H1 (cell line): Measurements from ENCODE around the gene ANKS1B. TPM values are rescaled to one million over a fixed set of nuclear protein-coding genes. Genes with fewer than 3 reads are reported as not detected.

Experiments
- CTCF ChIA-PET: fragments of 300-600 bp; sonication (Branson Sonifier 250); formaldehyde crosslinking; loops from one replicate; lab custom pipeline; 2021; ENCODE audit not compliant: partially characterized antibody; lab: Charles Lee
- POLR2A ChIA-PET: fragments of 300-600 bp; sonication (Branson Sonifier 250); formaldehyde crosslinking; loops from one replicate; lab custom pipeline; 2021; ENCODE audit warnings: inconsistent platforms; ENCODE audit not compliant: partially characterized antibody; lab: Charles Lee
- DNase-seq, 2 experiments: peaks; one replicate each; pipeline versions ENCODE4 v3.0.0 to v3.0.0-alpha.2; 2010 to 2022; ENCODE audit warnings: low spot score in 2 of 2, low read depth in 1 of 2, mixed read lengths in 1 of 2
- FAIRE-seq: peaks from 2 replicates; lab custom pipeline; 2011; peaks lifted over from hg19 to GRCh38; lab: Jason Lieb, UNC
- H2AFZ ChIP-seq: 2 replicates; pipeline ENCODE4 v1.8.1; 2012; ENCODE audit warnings: low read length, inconsistent platforms
- H2AK5ac ChIP-seq: 2 replicates; pipeline ENCODE4 v1.6.1; 2013; ENCODE audit warnings: low read depth, low read length
- H2BK120ac ChIP-seq: replicated peaks from 2 replicates; pipeline ENCODE3; 2013; ENCODE audit warnings: low read depth, low read length, inconsistent platforms
- H2BK12ac ChIP-seq: 2 replicates; pipeline ENCODE4 v1.6.1; 2013; ENCODE audit warnings: low read depth, low read length
- H2BK15ac ChIP-seq: 2 replicates; pipeline ENCODE4 v1.6.1; 2013; ENCODE audit warnings: low read length
- H2BK20ac ChIP-seq: 2 replicates; pipeline ENCODE4 v1.6.1; 2013; ENCODE audit warnings: low read length
- H2BK5ac ChIP-seq: 2 replicates; pipeline ENCODE4 v1.6.1; 2013; ENCODE audit warnings: low read depth, low read length
- H3K14ac ChIP-seq: 2 replicates; pipeline ENCODE4 v1.6.1; 2013; ENCODE audit warnings: inconsistent platforms; ENCODE audit not compliant: insufficient read length
- H3K18ac ChIP-seq: 2 replicates; pipeline ENCODE4 v1.6.1; 2013; ENCODE audit warnings: low read length; ENCODE audit errors: extremely low read depth
- H3K23ac ChIP-seq: 2 replicates; pipeline ENCODE4 v1.6.1; 2013; ENCODE audit warnings: inconsistent platforms; ENCODE audit not compliant: insufficient read length
- H3K23me2 ChIP-seq: 2 replicates; pipeline ENCODE4 v1.6.1; 2013; ENCODE audit warnings: low read depth, low read length
- H3K27ac ChIP-seq: 2 replicates; pipeline ENCODE4 v1.6.1; 2011; ENCODE audit warnings: low read depth, low read length, inconsistent platforms
- H3K27me3 ChIP-seq, 4 experiments: replicated peaks in 1 of 4; 1 replicate in 1 of 4; 2 replicates in 3 of 4; pipeline versions ENCODE4 v1.6.1 to v1.8.1; 2011 to 2013; ENCODE audit warnings: low read length in 3 of 4, mild to moderate bottlenecking in 3 of 4, inconsistent platforms in 2 of 4, mixed read lengths in 2 of 4, moderate library complexity in 1 of 4; ENCODE audit not compliant: control insufficient read depth in 3 of 4, insufficient read depth in 3 of 4; ENCODE audit errors: extremely low read depth in 1 of 4
- H3K36me3 ChIP-seq, 4 experiments: 2 replicates each; pipeline versions ENCODE4 v1.6.1 to v1.8.1; 2011 to 2013; ENCODE audit warnings: mild to moderate bottlenecking in 4 of 4, low read length in 3 of 4, moderate library complexity in 2 of 4, control low read depth in 1 of 4, inconsistent platforms in 1 of 4; ENCODE audit not compliant: insufficient read depth in 4 of 4, control insufficient read depth in 2 of 4
- H3K4ac ChIP-seq: replicated peaks from 2 replicates; pipeline ENCODE3; 2013; ENCODE audit warnings: low read length, low read depth, mixed read lengths, inconsistent platforms; ENCODE audit not compliant: insufficient read length
- H3K4me1 ChIP-seq, 4 experiments: replicated peaks in 1 of 4; 1 replicate in 1 of 4; 2 replicates in 3 of 4; pipeline versions ENCODE4 v1.6.1 to v1.8.1; 2011 to 2013; ENCODE audit warnings: low read length in 3 of 4, inconsistent platforms in 2 of 4, mixed read lengths in 1 of 4; ENCODE audit not compliant: insufficient read depth in 4 of 4, control insufficient read depth in 3 of 4
- H3K4me2 ChIP-seq, 2 experiments: 2 replicates each; pipeline versions ENCODE4 v1.6.1 to v1.8.1; 2011 to 2013; ENCODE audit warnings: low read depth in 2 of 2, low read length in 2 of 2, control low read depth in 1 of 2, inconsistent platforms in 1 of 2, mild to moderate bottlenecking in 1 of 2; ENCODE audit not compliant: insufficient read depth in 1 of 2
- H3K4me3 ChIP-seq, 4 experiments: fragments of 200-600, 300-600 bp in 1 of 4; sonication (generic), shearing (Covaris generic), sonication (Bioruptor Twin) in 1 of 4; 2 replicates each; pipeline versions ENCODE4 v1.5.1 to v1.8.1; 2011 to 2016; ENCODE audit warnings: low read length in 4 of 4, low read depth in 3 of 4, control low read depth in 2 of 4, inconsistent platforms in 2 of 4, mild to moderate bottlenecking in 2 of 4, mixed read lengths in 1 of 4, moderate library complexity in 1 of 4; ENCODE audit not compliant: insufficient read depth in 2 of 4; ENCODE audit errors: extremely low read depth in 1 of 4
- H3K56ac ChIP-seq: replicated peaks from 2 replicates; pipeline ENCODE3; 2013; ENCODE audit warnings: low read depth, mild to moderate bottlenecking, mixed read lengths, low read length, inconsistent platforms; ENCODE audit not compliant: insufficient read length
- H3K79me1 ChIP-seq: 2 replicates; pipeline ENCODE4 v1.6.1; 2013; ENCODE audit warnings: low read depth, low read length, control low read depth
- H3K79me2 ChIP-seq, 2 experiments: 2 replicates each; pipeline versions ENCODE4 v1.6.1 to v1.8.1; 2012 to 2013; ENCODE audit warnings: low read length in 2 of 2, mild to moderate bottlenecking in 2 of 2, inconsistent platforms in 1 of 2; ENCODE audit not compliant: insufficient read depth in 2 of 2, control insufficient read depth in 1 of 2
- H3K9ac ChIP-seq, 4 experiments: replicated peaks in 1 of 4; 1 replicate in 1 of 4; 2 replicates in 3 of 4; pipeline versions ENCODE4 v1.6.1 to v1.8.1; 2011 to 2013; ENCODE audit warnings: low read depth in 3 of 4, low read length in 3 of 4, control low read depth in 2 of 4, mild to moderate bottlenecking in 2 of 4, moderate library complexity in 2 of 4, inconsistent platforms in 1 of 4; ENCODE audit errors: extremely low read depth in 1 of 4
- H3K9me3 ChIP-seq, 2 experiments: 2 replicates each; pipeline versions ENCODE4 v1.6.1 to v1.8.1; 2012 to 2013; ENCODE audit warnings: mild to moderate bottlenecking in 2 of 2, moderate library complexity in 2 of 2, control low read depth in 1 of 2, inconsistent platforms in 1 of 2, low read depth in 1 of 2, low read length in 1 of 2, mixed read lengths in 1 of 2; ENCODE audit not compliant: insufficient read depth in 2 of 2
- H4K20me1 ChIP-seq, 2 experiments: replicated peaks in 1 of 2; 2 replicates each; pipeline versions ENCODE3 to v1.8.1; 2011 to 2013; ENCODE audit warnings: inconsistent platforms in 2 of 2, low read length in 2 of 2, mild to moderate bottlenecking in 1 of 2; ENCODE audit not compliant: insufficient read depth in 2 of 2, control insufficient read depth in 1 of 2
- H4K5ac ChIP-seq: 2 replicates; pipeline ENCODE4 v1.6.1; 2013; ENCODE audit warnings: low read length, low read depth, mixed read lengths, inconsistent platforms; ENCODE audit not compliant: insufficient read length
- H4K8ac ChIP-seq: 2 replicates; pipeline ENCODE4 v1.8.0; 2013; ENCODE audit warnings: mild to moderate bottlenecking, moderate library complexity, low read length, inconsistent platforms; ENCODE audit not compliant: insufficient read depth; ENCODE audit errors: extremely low read depth
- H4K91ac ChIP-seq: replicated peaks from 2 replicates; pipeline ENCODE3; 2013; ENCODE audit warnings: low read length, mixed read lengths, inconsistent platforms; ENCODE audit not compliant: insufficient read length
- CHD1 ChIP-seq: IDR thresholded peaks from 2 replicates; pipeline ENCODE4 v1.6.1; 2012; ENCODE audit warnings: low read depth, low read length, improper control_type of control experiment
- EGR1 ChIP-seq: IDR thresholded peaks from 2 replicates; pipeline ENCODE4 v1.6.1; 2011; ENCODE audit warnings: low read depth, low read length, borderline replicate concordance
- RFX5 ChIP-seq: IDR thresholded peaks from 2 replicates; pipeline ENCODE4 v1.6.1; 2011; ENCODE audit warnings: low read depth, low read length, improper control_type of control experiment, borderline replicate concordance
- WGBS, 2 experiments: shearing (Covaris generic) in 1 of 2; methylation state at CpG; one replicate each; pipeline versions ENCODE4 v1.1.6 to v1.1.7; 2013 to 2015; ENCODE audit warnings: low lambda C conversion rate in 2 of 2, mixed read lengths in 2 of 2, inconsistent platforms in 1 of 2, low coverage in 1 of 2, missing lambda C conversion rate in 1 of 2; ENCODE audit not compliant: insufficient replicate concordance in 2 of 2, insufficient coverage in 1 of 2, insufficient read length in 1 of 2; ENCODE audit errors: extremely low coverage in 1 of 2, missing lambda C conversion rate in 1 of 2; 5-methylcytosine and 5-hydroxymethylcytosine counted together
- polyA plus RNA-seq, 7 experiments: library from polyadenylated mRNA; depleted of rRNA in 3 of 7; stranded (reverse) in 5 of 7; unstranded in 2 of 7; fragments of >200 nt in 5 of 7; fragments of 200-250 nt in 2 of 7; gene quantifications; 1 replicate in 5 of 7; 2 replicates in 1 of 7; 4 replicates in 1 of 7; pipeline versions ENCODE4 v1.2.1 to v1.2.3, GENCODE V29; 2011 to 2013; ENCODE audit warnings: missing spikeins in 2 of 7, mixed read lengths in 2 of 7
- total RNA-seq: library from RNA; stranded (reverse); fragmentation: NEBNext Ultra II Directional; extraction: Animal tissue kit (Norgen Biotek cat#: 25700); gene quantifications from 2 replicates; pipeline ENCODE4 v1.2.1, GENCODE V29; 2021

Gene ANKS1B
- total and polyA plus RNA-seq, 2 of the 8 experiments (the other 6 are each of a cell fraction or from before 2014, with no cell fraction given): 2.7 to 6.1 TPM

GRCh38 chr12:99020871-99021270 is 963.9 kb downstream of the ANKS1B start:
- DNase-seq (no peak), FAIRE-seq (no peak)
- no peak overlapping the region for H4K91ac ChIP-seq
- H3K23me2 ChIP-seq: no peaks in the 10 kb centered on the region
- H3K27ac ChIP-seq: no peak overlapping the region
- no peaks in the 10 kb centered on the region for H3K79me2 ChIP-seq
- no peak overlapping the region for H3K4me2 ChIP-seq
- H2BK120ac ChIP-seq: no peak overlapping the region
- 0 out of 7 replicates have a peak, but pooled peaks cover 0 to 4% (median 0%) of the 10 kb centered on the region in 4 experiments for H3K4me1 ChIP-seq
- H2BK12ac ChIP-seq: no peak overlapping the region
- no peak overlapping the region for H3K4ac ChIP-seq
- H4K20me1 ChIP-seq: no peaks in the 10 kb centered on the region
- no peak overlapping the region for H2AK5ac ChIP-seq
- H3K27me3 ChIP-seq: peaks cover 0 to 3% (median under 1%) of the 10 kb centered on the region in 4 experiments; a peak in 2 of 7 replicates
- no peak overlapping the region for H3K18ac ChIP-seq
- WGBS, 2 experiments: 95% methylated on average over 1 of the region's 1 CpG; no CpG with 5 or more reads in 1 of the 2 experiments
- H4K5ac ChIP-seq: no peak overlapping the region
- POLR2A ChIA-PET: no interaction called here
- no peak overlapping the region for H4K8ac ChIP-seq
- H2BK15ac ChIP-seq: no peak overlapping the region
- H3K4me3 ChIP-seq: no peak overlapping the region
- no peak overlapping the region for H3K9ac ChIP-seq
- no peak overlapping the region for H2AFZ ChIP-seq
- H3K79me1 ChIP-seq: no peaks in the 10 kb centered on the region
- no peaks in the 10 kb centered on the region for H3K36me3 ChIP-seq
- peaks cover 8 to 9% of the 10 kb centered on the region in 2 experiments for H3K9me3 ChIP-seq
- H2BK20ac ChIP-seq: no peak overlapping the region
- CTCF ChIA-PET: no interaction called here
- H3K56ac ChIP-seq: no peak overlapping the region
- H3K23ac ChIP-seq: no peak overlapping the region
- H3K14ac ChIP-seq: no peak overlapping the region
- no peak overlapping the region for H2BK5ac ChIP-seq
- TF ChIP-seq CHD1 (no peak), EGR1 (no peak), RFX5 (no peak)
